H9 (cell line): ENCODE results near the gene DOK5. TPM values are rescaled to one million over a fixed set of nuclear protein-coding genes. Genes with fewer than 3 reads are reported as not detected.

Experiments used
- DNase-seq: peaks from one replicate; pipeline ENCODE4 v3.0.0-alpha.2; 2017
- H2AFZ ChIP-seq: one replicate; pipeline ENCODE4 v1.6.1; 2013; ENCODE audit warnings: mild to moderate bottlenecking, low read length, control low read depth, moderate library complexity
- H2AK5ac ChIP-seq: 2 replicates; pipeline ENCODE4 v1.6.1; 2013; ENCODE audit warnings: low read length, control low read depth, mixed read lengths; ENCODE audit not compliant: insufficient read length
- H2BK120ac ChIP-seq: one replicate; pipeline ENCODE4 v1.6.1; 2013; ENCODE audit warnings: low read depth, mild to moderate bottlenecking, low read length, control low read depth, inconsistent platforms; ENCODE audit not compliant: poor library complexity, severe bottlenecking
- H2BK12ac ChIP-seq: 2 replicates; pipeline ENCODE4 v1.6.1; 2013; ENCODE audit warnings: low read length, control low read depth, mixed read lengths, low read depth; ENCODE audit not compliant: insufficient read length
- H2BK15ac ChIP-seq: 2 replicates; pipeline ENCODE4 v1.6.1; 2013; ENCODE audit warnings: low read depth, low read length, control low read depth
- H2BK20ac ChIP-seq: one replicate; pipeline ENCODE4 v1.6.1; 2013; ENCODE audit warnings: low read depth, mild to moderate bottlenecking, low read length, control low read depth, inconsistent platforms; ENCODE audit not compliant: poor library complexity, severe bottlenecking
- H2BK5ac ChIP-seq: 2 replicates; pipeline ENCODE4 v1.6.1; 2013; ENCODE audit warnings: low read length, control low read depth, mixed read lengths; ENCODE audit not compliant: insufficient read length
- H3K14ac ChIP-seq: 2 replicates; pipeline ENCODE4 v1.6.1; 2013; ENCODE audit warnings: low read length, control low read depth; ENCODE audit not compliant: insufficient read depth
- H3K18ac ChIP-seq: 2 replicates; pipeline ENCODE4 v1.6.1; 2013; ENCODE audit warnings: low read depth, mild to moderate bottlenecking, mixed read lengths, low read length, control low read depth; ENCODE audit not compliant: insufficient read length
- H3K23ac ChIP-seq: 2 replicates; pipeline ENCODE4 v1.6.1; 2013; ENCODE audit warnings: low read length, control low read depth, mixed read lengths, low read depth; ENCODE audit not compliant: insufficient read length
- H3K23me2 ChIP-seq: 2 replicates; pipeline ENCODE4 v1.6.1; 2013; ENCODE audit warnings: low read depth, mild to moderate bottlenecking, mixed read lengths, low read length, control low read depth; ENCODE audit not compliant: insufficient read length, poor library complexity, severe bottlenecking
- H3K27ac ChIP-seq: 2 replicates; pipeline ENCODE4 v1.5.1; 2013; ENCODE audit warnings: low read length, control low read depth, mixed read lengths, low read depth; ENCODE audit not compliant: insufficient read length
- H3K27me3 ChIP-seq: 2 replicates; pipeline ENCODE4 v1.6.1; 2013; ENCODE audit warnings: low read length, control low read depth, inconsistent platforms; ENCODE audit not compliant: insufficient read depth
- H3K4ac ChIP-seq: 2 replicates; pipeline ENCODE4 v1.6.1; 2013; ENCODE audit warnings: low read depth, mild to moderate bottlenecking, control low read depth, inconsistent platforms, low read length, moderate library complexity
- H3K4me1 ChIP-seq: 2 replicates; pipeline ENCODE4 v1.6.1; 2013; ENCODE audit warnings: low read length, control low read depth, inconsistent platforms; ENCODE audit not compliant: insufficient read depth
- H3K4me2 ChIP-seq: 2 replicates; pipeline ENCODE4 v1.6.1; 2013; ENCODE audit warnings: low read length, control low read depth, mixed read lengths; ENCODE audit not compliant: insufficient read length, insufficient read depth
- H3K56ac ChIP-seq: 2 replicates; pipeline ENCODE4 v1.6.1; 2013; ENCODE audit warnings: low read depth, mild to moderate bottlenecking, mixed read lengths, low read length, control low read depth; ENCODE audit not compliant: insufficient read length
- H3K79me1 ChIP-seq: 2 replicates; pipeline ENCODE4 v1.6.1; 2013; ENCODE audit warnings: low read depth, mild to moderate bottlenecking, moderate library complexity, low read length, control low read depth, inconsistent platforms; ENCODE audit not compliant: insufficient read depth, poor library complexity, severe bottlenecking
- H3K79me2 ChIP-seq: 2 replicates; pipeline ENCODE4 v1.6.1; 2013; ENCODE audit warnings: low read length, control low read depth, inconsistent platforms; ENCODE audit not compliant: insufficient read depth
- H3K9ac ChIP-seq: 2 replicates; pipeline ENCODE4 v1.6.1; 2013; ENCODE audit warnings: low read length, control low read depth, mixed read lengths; ENCODE audit not compliant: insufficient read length; ENCODE audit errors: extremely low read depth
- H3K9me3 ChIP-seq: one replicate; pipeline ENCODE4 v1.6.1; 2013; ENCODE audit warnings: low read depth, low read length, inconsistent platforms; ENCODE audit not compliant: control insufficient read depth
- H3T11ph ChIP-seq: one replicate; pipeline ENCODE4 v1.6.1; 2013; ENCODE audit warnings: mild to moderate bottlenecking, low read length, control low read depth, inconsistent platforms
- H4K20me1 ChIP-seq: one replicate; pipeline ENCODE4 v1.6.1; 2013; ENCODE audit not compliant: control insufficient read depth, insufficient read length, insufficient read depth
- H4K5ac ChIP-seq: 2 replicates; pipeline ENCODE4 v1.6.1; 2013; ENCODE audit warnings: low read depth, mild to moderate bottlenecking, mixed read lengths, low read length, control low read depth; ENCODE audit not compliant: insufficient read length
- H4K8ac ChIP-seq: replicated peaks from 2 replicates; pipeline ENCODE4 v1.6.1; 2013; ENCODE audit warnings: low read length, control low read depth, mixed read lengths, low read depth; ENCODE audit not compliant: insufficient read length
- H4K91ac ChIP-seq: 2 replicates; pipeline ENCODE4 v1.6.1; 2013; ENCODE audit warnings: low read depth, mild to moderate bottlenecking, moderate library complexity, mixed read lengths, low read length, control low read depth; ENCODE audit not compliant: insufficient read length
- H3K27ac Mint-ChIP-seq, 3 experiments: 2 replicates in 2 of 3; 3 replicates in 1 of 3; pipeline ENCODE4 v1.8.0; 2020 to 2021; ENCODE audit warnings: mixed read lengths in 3 of 3, mild to moderate bottlenecking in 1 of 3, moderate library complexity in 1 of 3
- H3K27me3 Mint-ChIP-seq: 2 replicates; pipeline ENCODE4 v1.8.0; 2021; ENCODE audit warnings: low read depth, mild to moderate bottlenecking, moderate library complexity, mixed read lengths
- H3K36me3 Mint-ChIP-seq, 3 experiments: 2 replicates in 2 of 3; 3 replicates in 1 of 3; pipeline ENCODE4 v1.8.0; 2020 to 2021; ENCODE audit warnings: low read depth in 3 of 3, mixed read lengths in 3 of 3; ENCODE audit not compliant: insufficient read depth in 1 of 3
- H3K4me1 Mint-ChIP-seq, 2 experiments: 2 replicates each; pipeline ENCODE4 v1.8.0; 2020; ENCODE audit warnings: mixed read lengths in 2 of 2
- H3K4me3 Mint-ChIP-seq, 2 experiments: 2 replicates in 1 of 2; 3 replicates in 1 of 2; pipeline ENCODE4 v1.8.0; 2020 to 2021; ENCODE audit warnings: mild to moderate bottlenecking in 2 of 2, mixed read lengths in 2 of 2, moderate library complexity in 1 of 2
- H3K9me3 Mint-ChIP-seq, 2 experiments: 2 replicates in 1 of 2; 3 replicates in 1 of 2; pipeline ENCODE4 v1.8.0; 2020; ENCODE audit warnings: mild to moderate bottlenecking in 2 of 2, mixed read lengths in 2 of 2, moderate library complexity in 1 of 2
- WGBS: extraction: QIAGEN DNeasy Blood & Tissue Kit; methylation state at CpG from one replicate; pipeline ENCODE4 v1.1.7; 2013; ENCODE audit warnings: missing lambda C conversion rate, low lambda C conversion rate, mixed read lengths; ENCODE audit not compliant: insufficient read length; ENCODE audit errors: extremely low coverage; 5-methylcytosine and 5-hydroxymethylcytosine counted together
- total RNA-seq: library from RNA; stranded (reverse); gene quantifications from 2 replicates; pipeline ENCODE4 v1.2.1, GENCODE V29; 2021
- TF ChIP-seq, protein P1 (sequence below): fragments of 200-600 bp; sonication (generic); conservative IDR thresholded peaks from 3 replicates; pipeline ENCODE4 v1.8.0; 2021; ENCODE audit warnings: antibody characterized with exemption, mild to moderate bottlenecking

The DOK5 gene
- total RNA-seq, 1 experiment from 2014 or later: 4.5 TPM

DNA sequence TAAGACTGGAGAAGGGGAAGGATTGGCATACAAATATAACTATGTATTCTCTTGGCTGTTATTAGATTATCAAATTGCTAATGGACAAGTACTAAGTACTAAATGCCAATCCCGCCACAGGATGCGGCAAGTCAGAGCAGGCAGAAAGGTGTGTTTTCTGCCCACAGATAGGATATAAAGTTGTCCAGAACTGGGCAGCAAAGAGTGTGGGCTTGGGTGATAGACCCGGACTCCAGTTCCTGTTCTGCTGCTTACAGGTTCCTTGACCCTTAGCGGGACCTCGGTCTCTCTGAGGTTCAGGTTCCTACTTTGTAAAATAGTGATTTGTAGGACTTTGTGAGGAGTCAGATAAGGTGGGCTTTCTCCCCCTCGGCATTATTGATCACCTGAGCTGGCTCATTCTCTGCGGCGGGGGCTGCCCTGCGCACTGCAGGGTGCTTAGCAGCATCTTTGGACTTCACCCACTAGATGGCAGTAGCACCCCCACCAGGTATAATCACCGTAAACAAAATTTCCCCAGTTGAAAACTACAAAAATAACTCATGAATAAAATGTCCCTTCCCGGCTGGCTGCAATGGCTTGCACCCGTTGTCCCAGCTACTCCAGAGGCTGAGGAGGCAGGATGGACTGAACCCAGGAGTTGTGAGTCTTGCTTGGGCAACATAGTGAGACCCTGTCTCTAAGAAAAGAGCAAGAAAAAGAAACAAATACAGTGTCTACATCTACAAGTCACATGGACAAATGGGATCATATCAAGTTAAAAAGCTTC lies 193.1 kb downstream of the DOK5 start:
- Histone ChIP-seq H3T11ph (no peak overlapping the region), H4K91ac (no peak overlapping the region), H3K4me2 (no peak overlapping the region), H3K9me3 (no peaks in the 10 kb centered on the region), H2BK120ac (no peak overlapping the region), H4K20me1 (no peaks in the 10 kb centered on the region), H3K4ac (no peak overlapping the region), H2AFZ (peak overlapping the region; percentile 79), H2BK12ac (no peak overlapping the region), H3K14ac (no peak overlapping the region), H3K4me1 (no peaks in the 10 kb centered on the region), H3K18ac (no peak overlapping the region), H4K5ac (no peak overlapping the region), H2AK5ac (no peak overlapping the region), H2BK15ac (no peak overlapping the region), H2BK20ac (no peak overlapping the region), H2BK5ac (no peak overlapping the region), H3K56ac (no peak overlapping the region), H3K27me3 (no peaks in the 10 kb centered on the region), H3K9ac (no peak overlapping the region), H3K23me2 (no peaks in the 10 kb centered on the region), H3K79me1 (no peaks in the 10 kb centered on the region), H3K79me2 (no peaks in the 10 kb centered on the region), H3K23ac (no peak overlapping the region), H3K27ac (no peak overlapping the region), H4K8ac (no peak overlapping the region)
- Mint-ChIP-seq H3K36me3 (no peaks in the 10 kb centered on the region), H3K4me3 (0 out of 5 replicates have a peak overlapping the region, but pooled peaks of 1 of the 2 experiments have one; percentile 27), H3K27me3 (peaks cover 30% of the 10 kb centered on the region), H3K9me3 (no peaks in the 10 kb centered on the region; a peak in 1 of 5 replicates), H3K27ac (peak overlapping the region in 1 of 3 experiments; percentile 44; a peak in 1 of 7 replicates), H3K4me1 (peaks cover 2 to 11% of the 10 kb centered on the region in 2 experiments; a peak in 3 of 4 replicates)
- WGBS: no CpG with 5 or more reads among the region's 12 CpGs
- peak; percentile 48 for DNase-seq
- TF ChIP-seq, protein P1, sequence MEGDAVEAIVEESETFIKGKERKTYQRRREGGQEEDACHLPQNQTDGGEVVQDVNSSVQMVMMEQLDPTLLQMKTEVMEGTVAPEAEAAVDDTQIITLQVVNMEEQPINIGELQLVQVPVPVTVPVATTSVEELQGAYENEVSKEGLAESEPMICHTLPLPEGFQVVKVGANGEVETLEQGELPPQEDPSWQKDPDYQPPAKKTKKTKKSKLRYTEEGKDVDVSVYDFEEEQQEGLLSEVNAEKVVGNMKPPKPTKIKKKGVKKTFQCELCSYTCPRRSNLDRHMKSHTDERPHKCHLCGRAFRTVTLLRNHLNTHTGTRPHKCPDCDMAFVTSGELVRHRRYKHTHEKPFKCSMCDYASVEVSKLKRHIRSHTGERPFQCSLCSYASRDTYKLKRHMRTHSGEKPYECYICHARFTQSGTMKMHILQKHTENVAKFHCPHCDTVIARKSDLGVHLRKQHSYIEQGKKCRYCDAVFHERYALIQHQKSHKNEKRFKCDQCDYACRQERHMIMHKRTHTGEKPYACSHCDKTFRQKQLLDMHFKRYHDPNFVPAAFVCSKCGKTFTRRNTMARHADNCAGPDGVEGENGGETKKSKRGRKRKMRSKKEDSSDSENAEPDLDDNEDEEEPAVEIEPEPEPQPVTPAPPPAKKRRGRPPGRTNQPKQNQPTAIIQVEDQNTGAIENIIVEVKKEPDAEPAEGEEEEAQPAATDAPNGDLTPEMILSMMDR: peak; percentile 84
